ENCODE measurements around the gene DVL3. TPM values are rescaled to one million over a fixed set of nuclear protein-coding genes. Genes with fewer than 3 reads are reported as not detected.

DVL3 gene
- polyA plus RNA-seq, 1 donor from 2014 or later: 78.9 TPM

DNA sequence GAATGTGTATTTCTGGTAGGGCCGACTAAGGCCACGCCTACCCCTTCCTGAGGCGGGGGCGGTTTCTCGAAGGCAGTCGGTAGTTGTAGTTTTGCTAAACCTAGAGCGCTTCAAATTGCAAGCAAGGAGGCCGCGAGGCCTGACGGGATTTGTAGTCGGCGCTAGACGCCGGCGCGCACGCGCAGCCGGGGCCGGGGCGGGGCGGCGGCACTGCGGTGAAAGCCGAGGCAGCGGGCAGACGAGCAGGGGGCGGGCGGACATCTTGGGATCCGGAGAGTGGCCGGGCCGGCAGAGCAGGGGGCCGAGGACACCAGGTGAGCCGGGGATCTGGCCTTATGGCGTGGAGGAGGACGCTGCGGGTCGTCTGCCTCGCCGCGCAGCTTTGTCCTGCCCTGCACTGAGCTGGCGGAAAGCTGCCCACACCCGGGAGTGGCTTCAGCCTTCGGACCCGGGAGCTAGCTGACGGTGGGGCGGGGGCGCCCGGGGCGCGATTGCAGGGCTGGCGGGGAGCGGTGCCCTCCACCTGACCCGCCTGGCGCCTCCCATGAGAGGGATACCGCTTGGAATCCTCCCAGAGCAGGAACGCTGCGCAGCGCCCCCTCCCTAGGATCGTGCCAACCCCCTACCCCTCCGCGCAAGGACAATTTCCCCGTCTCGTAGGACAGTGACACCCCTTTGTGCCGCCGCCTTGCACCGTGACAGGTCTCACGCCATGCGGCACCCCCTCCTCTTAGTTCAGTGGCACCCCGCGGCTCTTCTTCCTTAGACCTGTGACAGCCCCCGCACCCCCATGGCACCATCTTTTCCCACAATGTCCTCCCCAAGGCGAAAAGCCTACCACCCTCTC lies 19.7 kb downstream of the DVL3 start, which contains the start of gene AP2M1:
TSS of gene AP2M1 (plus strand) at position 210 of the 847 bp plus-strand sequence. CDS start 2,139 bp downstream, outside the sequence.
- Histone ChIP-seq H3K79me2 (replicated peaks; ENCODE audit: insufficient read depth, low read length) (peaks cover 33% of the 10 kb centered on the region), H3K9me3 (ENCODE audit: low read length) (no peaks in the 10 kb centered on the region), H3K27me3 (ENCODE audit: insufficient read depth, low read depth, low read length) (no peaks in the 10 kb centered on the region), H3F3A (ENCODE audit: insufficient read depth, low read length, poor library complexity, severe bottlenecking) (no peaks in the 10 kb centered on the region), H3K4me2 (ENCODE audit: low read length) (peak within 1 kb of the TSS; percentile 100), H3K9ac (ENCODE audit: low read length) (peak within 1 kb of the TSS; percentile 98), H3K4me3 (ENCODE audit: low read length) (peak within 1 kb of the TSS; percentile 100), H3K9me2 (ENCODE audit: insufficient read depth, low read length) (no peaks in the 10 kb centered on the region), H4K20me1 (ENCODE audit: insufficient read depth) (peaks cover 6% of the 10 kb centered on the region), H3K36me3 (ENCODE audit: insufficient read depth, low read length) (peaks cover 1% of the 10 kb centered on the region), H2AFZ (ENCODE audit: low read depth, low read length) (peak within 1 kb of the TSS; percentile 65), H3K27ac (ENCODE audit: low read length) (peak within 1 kb of the TSS; percentile 87)
- TF ChIP-seq RAD21 (conservative IDR thresholded peaks at IDR 0.05) (peak; percentile 25), POLR2AphosphoS5 (IDR thresholded peaks at IDR 0.05) (peak; percentile 95), SMC3 (conservative IDR thresholded peaks at IDR 0.05; ENCODE audit: poor library complexity) (peak; percentile 21), EZH2 (IDR thresholded peaks at IDR 0.05; ENCODE audit: borderline replicate concordance, insufficient read depth, low read length, poor library complexity, severe bottlenecking) (no peak), MXI1 (conservative IDR thresholded peaks at IDR 0.05; ENCODE audit: poor library complexity, severe bottlenecking) (peak; percentile 55), EP300 (conservative IDR thresholded peaks at IDR 0.05; ENCODE audit: poor library complexity, severe bottlenecking) (no peak), TAF1 (IDR thresholded peaks at IDR 0.05; ENCODE audit: low read depth) (peak; percentile 36)
- TF ChIP-seq, protein P1, sequence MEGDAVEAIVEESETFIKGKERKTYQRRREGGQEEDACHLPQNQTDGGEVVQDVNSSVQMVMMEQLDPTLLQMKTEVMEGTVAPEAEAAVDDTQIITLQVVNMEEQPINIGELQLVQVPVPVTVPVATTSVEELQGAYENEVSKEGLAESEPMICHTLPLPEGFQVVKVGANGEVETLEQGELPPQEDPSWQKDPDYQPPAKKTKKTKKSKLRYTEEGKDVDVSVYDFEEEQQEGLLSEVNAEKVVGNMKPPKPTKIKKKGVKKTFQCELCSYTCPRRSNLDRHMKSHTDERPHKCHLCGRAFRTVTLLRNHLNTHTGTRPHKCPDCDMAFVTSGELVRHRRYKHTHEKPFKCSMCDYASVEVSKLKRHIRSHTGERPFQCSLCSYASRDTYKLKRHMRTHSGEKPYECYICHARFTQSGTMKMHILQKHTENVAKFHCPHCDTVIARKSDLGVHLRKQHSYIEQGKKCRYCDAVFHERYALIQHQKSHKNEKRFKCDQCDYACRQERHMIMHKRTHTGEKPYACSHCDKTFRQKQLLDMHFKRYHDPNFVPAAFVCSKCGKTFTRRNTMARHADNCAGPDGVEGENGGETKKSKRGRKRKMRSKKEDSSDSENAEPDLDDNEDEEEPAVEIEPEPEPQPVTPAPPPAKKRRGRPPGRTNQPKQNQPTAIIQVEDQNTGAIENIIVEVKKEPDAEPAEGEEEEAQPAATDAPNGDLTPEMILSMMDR (IDR thresholded peaks at IDR 0.05; ENCODE audit: poor library complexity, severe bottlenecking): no peak
- TF ChIP-seq, protein P2, sequence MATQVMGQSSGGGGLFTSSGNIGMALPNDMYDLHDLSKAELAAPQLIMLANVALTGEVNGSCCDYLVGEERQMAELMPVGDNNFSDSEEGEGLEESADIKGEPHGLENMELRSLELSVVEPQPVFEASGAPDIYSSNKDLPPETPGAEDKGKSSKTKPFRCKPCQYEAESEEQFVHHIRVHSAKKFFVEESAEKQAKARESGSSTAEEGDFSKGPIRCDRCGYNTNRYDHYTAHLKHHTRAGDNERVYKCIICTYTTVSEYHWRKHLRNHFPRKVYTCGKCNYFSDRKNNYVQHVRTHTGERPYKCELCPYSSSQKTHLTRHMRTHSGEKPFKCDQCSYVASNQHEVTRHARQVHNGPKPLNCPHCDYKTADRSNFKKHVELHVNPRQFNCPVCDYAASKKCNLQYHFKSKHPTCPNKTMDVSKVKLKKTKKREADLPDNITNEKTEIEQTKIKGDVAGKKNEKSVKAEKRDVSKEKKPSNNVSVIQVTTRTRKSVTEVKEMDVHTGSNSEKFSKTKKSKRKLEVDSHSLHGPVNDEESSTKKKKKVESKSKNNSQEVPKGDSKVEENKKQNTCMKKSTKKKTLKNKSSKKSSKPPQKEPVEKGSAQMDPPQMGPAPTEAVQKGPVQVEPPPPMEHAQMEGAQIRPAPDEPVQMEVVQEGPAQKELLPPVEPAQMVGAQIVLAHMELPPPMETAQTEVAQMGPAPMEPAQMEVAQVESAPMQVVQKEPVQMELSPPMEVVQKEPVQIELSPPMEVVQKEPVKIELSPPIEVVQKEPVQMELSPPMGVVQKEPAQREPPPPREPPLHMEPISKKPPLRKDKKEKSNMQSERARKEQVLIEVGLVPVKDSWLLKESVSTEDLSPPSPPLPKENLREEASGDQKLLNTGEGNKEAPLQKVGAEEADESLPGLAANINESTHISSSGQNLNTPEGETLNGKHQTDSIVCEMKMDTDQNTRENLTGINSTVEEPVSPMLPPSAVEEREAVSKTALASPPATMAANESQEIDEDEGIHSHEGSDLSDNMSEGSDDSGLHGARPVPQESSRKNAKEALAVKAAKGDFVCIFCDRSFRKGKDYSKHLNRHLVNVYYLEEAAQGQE (IDR thresholded peaks at IDR 0.05; ENCODE audit: borderline replicate concordance): no peak

DNA sequence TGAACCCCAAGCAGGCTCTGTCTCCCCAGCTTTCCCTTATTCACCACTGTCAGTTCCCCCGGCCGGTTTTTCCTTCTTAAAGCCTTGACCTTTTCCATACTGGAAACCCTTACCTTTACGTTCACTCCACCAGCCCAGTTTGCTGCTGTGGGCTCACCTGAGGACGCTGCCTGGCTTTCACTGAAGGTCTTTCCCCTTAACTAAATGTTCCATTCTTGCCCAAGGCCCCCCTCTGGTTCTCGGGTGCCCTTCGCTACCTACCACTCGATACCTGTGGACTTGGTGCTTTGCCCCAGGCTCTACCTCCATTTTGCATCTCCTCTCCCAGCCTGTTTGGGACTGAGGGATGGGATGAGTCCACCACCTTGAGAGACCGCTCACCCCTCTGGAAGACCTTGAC lies 20.3 kb downstream of the DVL3 start:
- Histone ChIP-seq H3K79me2 (replicated peaks; ENCODE audit: insufficient read depth, low read length) (peaks cover 33% of the 10 kb centered on the region), H3K9ac (ENCODE audit: low read length) (peak overlapping the region; percentile 98), H3K9me2 (ENCODE audit: insufficient read depth, low read length) (no peaks in the 10 kb centered on the region), H3K27me3 (ENCODE audit: insufficient read depth, low read depth, low read length) (no peaks in the 10 kb centered on the region), H2AFZ (ENCODE audit: low read depth, low read length) (peak overlapping the region; percentile 65), H3K4me2 (ENCODE audit: low read length) (peak overlapping the region; percentile 100), H3K27ac (ENCODE audit: low read length) (peak overlapping the region; percentile 87), H3K9me3 (ENCODE audit: low read length) (no peaks in the 10 kb centered on the region), H3F3A (ENCODE audit: insufficient read depth, low read length, poor library complexity, severe bottlenecking) (no peaks in the 10 kb centered on the region), H4K20me1 (ENCODE audit: insufficient read depth) (peaks cover 6% of the 10 kb centered on the region), H3K4me3 (ENCODE audit: low read length) (peak overlapping the region; percentile 100), H3K36me3 (ENCODE audit: insufficient read depth, low read length) (peaks cover 8% of the 10 kb centered on the region)
- no peak for TF ChIP-seq POLR2AphosphoS5 (IDR thresholded peaks at IDR 0.05)
- TF ChIP-seq EP300 (conservative IDR thresholded peaks at IDR 0.05; ENCODE audit: poor library complexity, severe bottlenecking): no peak
- no peak for TF ChIP-seq EZH2 (IDR thresholded peaks at IDR 0.05; ENCODE audit: borderline replicate concordance, insufficient read depth, low read length, poor library complexity, severe bottlenecking)
- no peak for TF ChIP-seq MXI1 (conservative IDR thresholded peaks at IDR 0.05; ENCODE audit: poor library complexity, severe bottlenecking)
- no peak for TF ChIP-seq TAF1 (IDR thresholded peaks at IDR 0.05; ENCODE audit: low read depth)
- TF ChIP-seq, protein P1 (IDR thresholded peaks at IDR 0.05; ENCODE audit: poor library complexity, severe bottlenecking): no peak
- TF ChIP-seq, protein P2 (IDR thresholded peaks at IDR 0.05; ENCODE audit: borderline replicate concordance): no peak
- no peak for TF ChIP-seq RAD21 (conservative IDR thresholded peaks at IDR 0.05)
- TF ChIP-seq SMC3 (conservative IDR thresholded peaks at IDR 0.05; ENCODE audit: poor library complexity): no peak

Data from neural cell (in vitro differentiated cells).